Fibroblast of lung (primary cell): ENCODE results near the gene TMEM127. TPM values are rescaled to one million over a fixed set of nuclear protein-coding genes. Genes with fewer than 3 reads are reported as not detected.

Experiments
- DNase-seq, 2 donors: peaks; one replicate each; pipeline versions ENCODE4 v3.0.0 to v3.0.0-alpha.2; 2010; ENCODE audit warnings: low read depth in 2 of 2
- H2AFZ ChIP-seq: 2 replicates; pipeline ENCODE4 v1.5.1; 2012; ENCODE audit warnings: low read length, control low read depth, inconsistent platforms
- H3K27ac ChIP-seq: 2 replicates; pipeline ENCODE4 v1.5.1; 2011; ENCODE audit warnings: low read length, control low read depth; ENCODE audit not compliant: insufficient read depth
- H3K27me3 ChIP-seq: 2 replicates; pipeline ENCODE4 v1.5.1; 2011; ENCODE audit warnings: mild to moderate bottlenecking, low read length; ENCODE audit not compliant: control insufficient read depth, insufficient read depth
- H3K36me3 ChIP-seq: 2 replicates; pipeline ENCODE4 v1.5.1; 2011; ENCODE audit warnings: low read length; ENCODE audit not compliant: control insufficient read depth, insufficient read depth
- H3K4me1 ChIP-seq: 2 replicates; pipeline ENCODE4 v1.5.1; 2011; ENCODE audit warnings: low read length; ENCODE audit not compliant: control insufficient read depth, insufficient read depth; ENCODE audit errors: extremely low read depth
- H3K4me2 ChIP-seq: 2 replicates; pipeline ENCODE4 v1.5.1; 2011; ENCODE audit warnings: low read length, control low read depth; ENCODE audit not compliant: insufficient read depth; ENCODE audit errors: extremely low read depth
- H3K4me3 ChIP-seq, 4 experiments: fragments of 200-600 bp in 1 of 4; sonication (generic) in 1 of 4; replicated peaks in 1 of 4; 2 replicates each; pipeline ENCODE4 v1.5.1; 2011 to 2016; ENCODE audit warnings: low read length in 4 of 4, low read depth in 3 of 4, mild to moderate bottlenecking in 3 of 4, control low read depth in 2 of 4, inconsistent platforms in 1 of 4, mixed read lengths in 1 of 4; ENCODE audit not compliant: insufficient read depth in 1 of 4; ENCODE audit errors: control extremely low read depth in 1 of 4
- H3K79me2 ChIP-seq: 2 replicates; pipeline ENCODE4 v1.5.1; 2012; ENCODE audit warnings: mild to moderate bottlenecking, low read length, inconsistent platforms; ENCODE audit not compliant: control insufficient read depth, insufficient read depth
- H3K9ac ChIP-seq: 2 replicates; pipeline ENCODE4 v1.5.1; 2011; ENCODE audit warnings: mild to moderate bottlenecking, low read length, control low read depth; ENCODE audit not compliant: insufficient read depth
- H3K9me3 ChIP-seq: 2 replicates; pipeline ENCODE4 v1.5.1; 2012; ENCODE audit warnings: low read depth, low read length; ENCODE audit not compliant: control insufficient read depth, insufficient read depth
- H4K20me1 ChIP-seq: 2 replicates; pipeline ENCODE4 v1.5.1; 2011; ENCODE audit warnings: low read length; ENCODE audit not compliant: control insufficient read depth, insufficient read depth; ENCODE audit errors: extremely low read depth
- CTCF ChIP-seq, 2 donors: IDR thresholded peaks in 1 of 2; conservative IDR thresholded peaks in 1 of 2; 1 replicate in 1 of 2; 2 replicates in 1 of 2; pipeline ENCODE4 v1.5.1; 2011 to 2012; ENCODE audit warnings: low read length in 2 of 2, control low read depth in 1 of 2, inconsistent platforms in 1 of 2, low read depth in 1 of 2, mild to moderate bottlenecking in 1 of 2
- EZH2 ChIP-seq: IDR thresholded peaks from 2 replicates; pipeline ENCODE4 v1.5.1; 2012; ENCODE audit warnings: low read length, control low read depth, mild to moderate bottlenecking; ENCODE audit errors: missing control alignments
- polyA plus RNA-seq, 2 donors: library from polyadenylated mRNA; depleted of rRNA in 1 of 2; stranded (reverse) in 1 of 2; unstranded in 1 of 2; fragments of >200 nt; gene quantifications; 2 replicates each; pipeline ENCODE4 v1.2.1, GENCODE V29; 2011 to 2012; ENCODE audit warnings: missing spikeins in 1 of 2
- total RNA-seq: library from RNA; depleted of rRNA; stranded (reverse); fragments of >200 nt; gene quantifications from 2 replicates; pipeline ENCODE4 v1.2.1, GENCODE V29; 2014

Gene TMEM127
- total and polyA plus RNA-seq, 2 donors (not counting 1 experiment from before 2014, with no cell fraction given) = 20.8 to 48.0 TPM

- no peak overlapping the region for H3K27ac ChIP-seq
- no peaks in the 10 kb centered on the region for H4K20me1 ChIP-seq
- no peaks in the 10 kb centered on the region for H3K27me3 ChIP-seq
- no peaks in the 10 kb centered on the region for H3K9me3 ChIP-seq
- no peak overlapping the region for H3K4me3 ChIP-seq
- TF ChIP-seq EZH2 (no peak), CTCF (conservative IDR thresholded peaks at IDR 0.05 in 1 of 2, IDR thresholded peaks at IDR 0.05 in 1 of 2; ENCODE audit: low read depth in 1 of 2, low read length in 2 of 2) (no peak)
- H3K9ac ChIP-seq = no peak overlapping the region
- H3K36me3 ChIP-seq = no peaks in the 10 kb centered on the region
- no peak overlapping the region for H2AFZ ChIP-seq
- no peak overlapping the region for H3K4me2 ChIP-seq
- peaks cover 2% of the 10 kb centered on the region for H3K4me1 ChIP-seq
- DNase-seq = no peak
- H3K79me2 ChIP-seq = no peaks in the 10 kb centered on the region
These were observed 26.0 kb downstream of the TMEM127 start for GRCh38 chr2:96239745-96240264.

- no peaks in the 10 kb centered on the region for H3K9me3 ChIP-seq
- no peak overlapping the region for H3K4me3 ChIP-seq
- H3K27me3 ChIP-seq = no peaks in the 10 kb centered on the region
- TF ChIP-seq EZH2 (no peak), CTCF (conservative IDR thresholded peaks at IDR 0.05 in 1 of 2, IDR thresholded peaks at IDR 0.05 in 1 of 2; ENCODE audit: low read depth in 1 of 2, low read length in 2 of 2) (no peak)
- H3K4me2 ChIP-seq = no peak overlapping the region
- no peaks in the 10 kb centered on the region for H3K36me3 ChIP-seq
- no peak overlapping the region for H3K27ac ChIP-seq
- no peaks in the 10 kb centered on the region for H3K79me2 ChIP-seq
- no peak for DNase-seq
- no peak overlapping the region for H3K9ac ChIP-seq
- H2AFZ ChIP-seq = no peak overlapping the region
- no peaks in the 10 kb centered on the region for H4K20me1 ChIP-seq
- peaks cover 2% of the 10 kb centered on the region for H3K4me1 ChIP-seq
These were observed 26.7 kb downstream of the TMEM127 start for GRCh38 chr2:96239091-96239490.

- TF ChIP-seq EZH2 (no peak), CTCF (conservative IDR thresholded peaks at IDR 0.05 in 1 of 2, IDR thresholded peaks at IDR 0.05 in 1 of 2; ENCODE audit: low read depth in 1 of 2, low read length in 2 of 2) (no peak)
- H3K27me3 ChIP-seq = no peaks in the 10 kb centered on the region
- no peak overlapping the region for H2AFZ ChIP-seq
- peaks cover 2% of the 10 kb centered on the region for H3K4me1 ChIP-seq
- no peak for DNase-seq
- H3K27ac ChIP-seq = no peak overlapping the region
- no peaks in the 10 kb centered on the region for H3K9me3 ChIP-seq
- H3K9ac ChIP-seq = no peak overlapping the region
- H3K4me2 ChIP-seq = no peak overlapping the region
- no peaks in the 10 kb centered on the region for H4K20me1 ChIP-seq
- H3K36me3 ChIP-seq = no peaks in the 10 kb centered on the region
- no peak overlapping the region for H3K4me3 ChIP-seq
- no peaks in the 10 kb centered on the region for H3K79me2 ChIP-seq
These were observed 27.5 kb downstream of the TMEM127 start for GRCh38 chr2:96238266-96238665.
